Measurements from ENCODE around the gene TGFBR3.

TGFBR3 gene

DNA sequence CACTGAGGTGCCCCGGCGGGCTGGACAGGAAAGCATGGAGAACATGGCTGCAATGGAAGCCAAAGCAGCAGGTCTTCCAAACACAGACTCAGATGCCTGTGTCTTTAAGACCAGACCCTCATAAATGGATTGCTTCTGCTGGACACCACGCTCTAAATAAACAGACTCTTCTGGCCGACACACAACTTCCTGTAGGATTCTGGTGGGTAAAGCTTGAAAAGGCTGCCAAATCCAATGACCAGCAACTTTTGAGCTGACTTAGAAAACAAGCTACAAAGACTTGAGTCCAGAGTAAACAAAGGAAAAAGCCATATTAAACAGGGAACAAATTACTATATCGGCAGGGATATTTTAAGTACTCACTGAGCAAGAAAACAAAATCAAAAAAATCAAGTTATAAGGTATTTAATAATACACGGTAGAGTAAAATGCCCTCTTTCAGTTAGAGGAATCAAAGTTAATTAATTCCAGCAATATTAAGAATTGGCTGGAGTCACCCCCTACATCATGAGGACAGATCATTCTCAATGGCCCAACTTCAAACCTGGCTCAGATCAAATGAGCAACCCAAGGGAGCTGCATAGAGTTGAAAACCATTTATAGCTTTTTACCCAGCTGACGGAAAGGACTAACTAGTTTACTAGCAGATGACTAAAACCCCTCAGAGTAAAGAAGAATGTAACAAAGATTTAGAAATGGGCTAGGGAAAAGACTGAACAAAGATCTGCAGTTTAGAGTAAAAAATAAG is 102.4 kb downstream of the TGFBR3 start:
- DNase-seq (ENCODE audit: low read depth in 2 of 3, low spot score in 1 of 3) = no peak

DNA sequence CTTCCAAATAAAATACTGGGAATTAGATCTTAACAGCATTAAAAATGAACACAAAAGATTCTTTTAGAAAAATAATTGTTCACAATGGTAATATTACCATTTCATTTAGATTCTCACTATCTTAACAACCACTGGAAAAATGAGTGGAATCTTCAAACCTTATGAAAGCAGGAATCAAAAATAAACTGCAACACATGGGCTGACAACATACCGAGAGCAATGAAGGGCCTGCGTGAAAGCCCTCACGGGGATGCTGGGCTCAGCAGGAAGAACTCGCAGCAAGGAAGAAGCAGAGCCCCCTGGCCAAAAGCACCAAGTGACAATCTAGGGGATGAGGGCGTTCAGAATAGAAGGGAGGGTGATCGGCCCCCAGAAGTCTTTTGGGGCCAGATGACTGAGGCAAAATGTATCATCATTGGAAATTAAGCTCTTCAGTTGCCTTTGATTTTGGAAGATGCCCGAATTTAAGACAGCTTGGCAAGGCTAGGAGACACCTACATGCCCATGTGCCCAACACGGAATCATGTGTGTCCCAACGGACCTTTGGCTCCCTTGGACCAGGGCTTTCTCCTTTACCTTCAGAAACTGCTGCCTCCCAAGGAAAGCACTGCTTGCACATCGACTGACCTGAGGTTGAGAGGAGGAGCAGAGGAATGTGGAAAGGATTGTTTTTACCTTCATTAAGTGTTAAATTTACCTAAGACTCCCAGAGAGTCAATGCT is 103.9 kb downstream of the TGFBR3 start:
- no peak for DNase-seq (ENCODE audit: low read depth in 2 of 3, low spot score in 1 of 3)

DNA sequence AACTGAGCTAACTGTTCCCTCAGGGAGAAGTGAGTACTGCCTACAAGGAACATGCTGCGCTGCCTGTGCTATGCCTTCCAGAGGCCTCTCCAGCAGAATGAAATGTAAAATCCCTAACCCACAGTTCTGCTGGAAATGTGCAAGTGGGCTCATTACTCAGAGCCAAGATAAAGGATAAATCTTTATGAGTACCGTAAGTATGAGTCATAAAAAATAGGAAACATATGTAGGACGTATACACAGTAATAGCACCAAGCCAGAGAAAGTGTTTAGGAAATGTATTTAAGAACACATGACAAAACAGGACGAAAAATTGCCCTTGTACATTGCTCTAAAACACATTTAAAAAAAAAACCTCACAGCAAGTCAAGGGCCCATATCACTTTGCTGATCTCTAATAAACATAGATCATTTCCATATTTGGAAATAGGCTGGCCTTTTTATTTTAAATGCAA is 104.6 kb downstream of the TGFBR3 start:
- no peak for DNase-seq (ENCODE audit: low read depth in 2 of 3, low spot score in 1 of 3)

DNA sequence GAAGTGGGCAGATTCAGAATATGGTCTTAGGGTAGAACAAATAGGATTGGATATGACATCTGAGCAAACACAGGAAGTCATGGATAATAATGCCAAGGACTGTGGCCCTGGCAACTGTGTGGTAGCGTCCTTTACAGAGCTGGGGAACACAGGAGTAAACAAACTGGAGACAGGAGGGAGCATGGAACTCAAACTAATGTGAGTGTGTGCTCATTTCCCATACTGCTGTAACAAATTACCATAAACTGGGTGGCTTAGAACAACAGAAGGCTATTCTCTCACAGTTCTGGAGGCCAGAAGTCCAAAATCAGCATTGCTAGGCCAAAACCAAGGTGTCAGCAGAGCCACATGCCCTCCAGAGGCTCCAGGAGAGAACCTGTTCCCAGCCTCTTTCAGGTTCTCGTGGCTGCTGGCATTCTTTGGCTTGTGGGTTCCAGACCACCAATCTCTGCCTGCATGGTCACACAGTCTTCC is 106.4 kb downstream of the TGFBR3 start:
- DNase-seq (ENCODE audit: low read depth in 2 of 3, low spot score in 1 of 3) = no peak

DNA sequence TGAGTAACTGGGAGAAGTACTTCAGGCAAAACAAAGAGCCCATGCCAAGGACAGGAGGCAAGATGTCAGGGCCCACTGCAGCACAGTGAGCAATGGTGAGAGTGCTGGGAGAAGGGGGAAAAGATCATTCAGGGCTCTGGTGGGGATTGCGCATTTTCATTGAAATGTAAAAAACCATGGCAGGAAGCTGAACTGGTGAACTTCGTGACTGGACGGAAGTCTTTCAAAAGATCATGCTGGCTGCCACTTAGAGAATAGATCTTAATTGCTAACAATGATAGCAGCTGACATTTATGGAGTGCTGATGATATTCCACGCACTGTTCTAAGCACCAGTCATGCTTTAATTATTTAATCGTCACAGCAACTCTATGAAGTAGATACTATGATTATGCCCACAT is 107.0 kb downstream of the TGFBR3 start:
- no peak for DNase-seq (ENCODE audit: low read depth in 2 of 3, low spot score in 1 of 3)

DNA sequence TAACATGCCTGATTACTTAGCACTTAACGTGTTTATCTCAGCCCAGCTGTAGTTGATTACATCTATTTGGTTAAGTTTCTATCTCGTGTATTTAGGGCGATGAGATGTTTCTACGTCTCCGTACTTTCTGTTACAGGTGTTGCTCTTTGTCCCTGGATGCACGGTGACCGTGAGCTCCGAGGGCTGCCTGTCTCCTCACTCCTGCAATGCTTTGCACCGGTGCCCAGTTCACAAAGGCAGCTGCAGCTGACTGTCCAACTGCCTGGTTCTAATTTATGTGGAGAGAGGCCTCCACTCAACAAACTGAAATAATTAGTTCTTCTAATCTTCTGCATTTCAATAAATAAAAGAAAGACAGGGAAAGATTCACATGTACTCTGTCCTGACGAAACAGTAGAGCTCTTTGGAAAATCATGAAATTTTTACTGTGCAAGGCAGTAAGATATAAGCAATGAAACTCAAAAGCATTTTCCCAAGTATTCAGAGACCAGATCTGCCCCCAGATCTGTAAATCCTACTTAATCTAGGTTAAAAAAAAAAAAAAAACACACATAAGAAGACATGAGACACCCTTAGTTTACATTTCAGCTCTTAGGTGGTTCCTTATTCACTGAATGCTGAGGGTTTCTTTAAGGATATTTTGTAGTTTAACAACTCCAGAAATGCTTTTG is 108.2 kb downstream of the TGFBR3 start:
- no peak for DNase-seq (ENCODE audit: low read depth in 2 of 3, low spot score in 1 of 3)

DNA sequence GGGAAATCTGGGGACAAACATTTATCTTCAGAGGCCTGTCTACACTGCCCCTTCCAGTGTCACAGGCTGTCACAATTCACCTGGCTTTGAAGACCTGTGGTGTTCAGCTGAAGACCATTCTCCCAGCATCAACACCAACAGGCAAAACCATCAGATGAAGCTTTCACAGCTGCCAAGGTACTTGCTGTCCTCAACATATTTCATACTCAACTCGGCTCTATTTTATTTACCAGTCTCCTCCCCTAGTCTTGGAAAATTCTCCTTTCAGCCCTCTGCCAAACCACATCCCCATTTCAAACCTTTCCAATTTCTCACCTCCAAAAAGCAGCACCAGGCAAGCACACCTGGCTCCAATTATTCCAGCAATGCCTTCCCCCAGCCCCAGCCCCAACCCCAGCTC is 108.8 kb downstream of the TGFBR3 start:
- DNase-seq (ENCODE audit: low read depth in 2 of 3, low spot score in 1 of 3) = no peak

DNA sequence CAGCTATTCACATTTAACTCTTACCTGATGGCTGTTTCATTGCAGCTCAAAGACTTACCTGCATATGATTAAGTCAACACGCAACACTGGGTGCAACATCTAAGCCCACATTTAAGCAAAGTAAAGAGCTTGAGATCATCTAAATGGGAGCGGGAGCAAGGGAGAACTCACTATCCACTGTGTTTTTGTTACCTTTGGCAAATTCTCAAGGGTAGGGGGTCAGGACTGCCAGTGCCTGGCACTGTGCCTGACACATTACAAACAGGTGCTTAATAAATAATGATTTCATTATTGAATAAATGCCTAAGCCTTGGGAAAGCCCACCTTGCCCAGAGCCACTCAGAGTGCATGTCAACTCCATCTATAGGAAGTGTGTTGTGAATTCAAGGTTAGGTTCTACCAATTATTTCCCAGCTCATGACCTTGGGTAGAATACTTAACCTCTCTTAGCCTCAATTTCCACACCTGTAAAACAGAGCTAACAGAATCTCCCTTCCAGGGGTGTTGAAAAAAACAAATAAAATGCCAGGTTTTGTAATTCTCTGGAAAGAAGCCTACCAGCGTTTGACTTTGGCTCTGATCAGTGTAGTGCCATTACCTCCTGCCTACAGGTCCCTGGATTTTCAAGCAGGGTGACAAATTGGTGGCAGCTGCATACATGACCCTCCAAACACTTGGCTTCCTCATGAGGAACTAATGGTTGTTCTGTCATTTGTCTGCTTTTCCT is 109.7 kb downstream of the TGFBR3 start:
- no peak for DNase-seq (ENCODE audit: low read depth in 2 of 3, low spot score in 1 of 3)

DNA sequence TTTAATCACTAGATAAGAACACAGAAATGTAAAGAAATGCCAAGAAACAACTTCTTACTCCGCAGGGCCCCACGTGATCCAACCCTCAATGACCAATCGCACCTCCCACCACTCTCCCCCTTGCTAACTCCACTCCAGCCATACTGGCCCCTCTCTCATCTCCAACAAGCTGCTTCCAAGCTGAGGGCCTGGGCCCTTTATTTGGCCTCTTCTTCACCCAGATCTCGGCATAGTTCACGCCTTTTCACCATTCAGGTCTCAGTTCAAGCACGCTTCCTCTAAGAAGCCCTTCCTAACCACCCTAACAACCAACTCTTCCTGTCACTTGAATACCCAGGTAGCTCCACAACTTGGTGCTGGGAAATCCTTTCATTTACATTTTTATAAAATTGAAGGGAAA is 110.7 kb downstream of the TGFBR3 start:
- DNase-seq (ENCODE audit: low read depth in 2 of 3, low spot score in 1 of 3) = no peak

DNA sequence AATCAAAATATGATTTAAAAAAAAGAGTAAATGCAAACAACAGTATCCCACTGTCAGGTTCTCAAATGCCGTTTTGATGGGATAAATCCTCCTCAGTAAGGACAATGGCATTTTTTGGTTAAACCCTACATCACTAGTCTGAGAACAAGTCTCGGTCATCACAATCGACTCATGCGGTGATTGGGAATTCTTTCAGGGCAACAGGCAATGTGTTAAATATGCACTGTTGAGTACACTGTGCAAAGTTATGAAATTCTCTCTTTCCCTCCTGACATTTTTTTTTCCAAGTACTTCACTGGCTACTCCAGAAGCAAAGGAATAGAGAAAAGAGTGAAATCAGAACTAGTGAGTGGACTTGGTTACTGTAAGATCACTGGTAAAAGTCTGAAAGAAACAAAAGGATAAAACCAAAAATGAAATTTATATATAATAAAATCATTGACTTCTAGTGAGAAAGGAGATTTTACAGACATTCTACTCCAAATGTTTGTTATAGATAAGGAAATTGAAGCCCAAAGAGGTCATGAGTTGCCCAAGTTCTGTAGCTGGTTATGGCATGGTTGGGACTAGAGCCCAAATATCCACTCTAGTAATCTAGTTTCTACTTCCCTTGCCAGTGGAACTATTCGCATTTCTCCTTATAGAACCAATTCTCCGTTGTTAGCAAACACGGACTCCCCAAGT is 111.3 kb downstream of the TGFBR3 start:
- no peak for DNase-seq (ENCODE audit: low read depth in 2 of 3, low spot score in 1 of 3)

DNA sequence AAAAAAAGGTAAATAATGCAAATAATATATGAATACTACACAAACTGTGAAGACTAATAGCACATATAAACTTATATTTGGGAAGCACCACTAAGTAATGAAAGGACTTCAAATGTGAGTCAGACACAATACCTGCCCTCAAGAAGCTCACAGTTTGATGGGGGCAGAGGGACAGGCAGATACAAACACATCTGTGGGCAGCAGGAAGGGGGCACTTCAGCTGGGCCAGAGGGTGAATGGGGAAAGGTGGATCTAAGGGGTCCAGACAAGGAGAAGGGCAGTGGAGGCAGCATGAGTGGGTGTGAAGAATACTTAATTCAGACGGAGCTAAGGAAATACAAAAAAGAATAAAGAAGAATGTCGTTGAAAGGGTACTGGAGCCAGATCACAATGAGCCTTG is 114.2 kb downstream of the TGFBR3 start:
- DNase-seq (ENCODE audit: low read depth in 2 of 3, low spot score in 1 of 3) = no peak

DNA sequence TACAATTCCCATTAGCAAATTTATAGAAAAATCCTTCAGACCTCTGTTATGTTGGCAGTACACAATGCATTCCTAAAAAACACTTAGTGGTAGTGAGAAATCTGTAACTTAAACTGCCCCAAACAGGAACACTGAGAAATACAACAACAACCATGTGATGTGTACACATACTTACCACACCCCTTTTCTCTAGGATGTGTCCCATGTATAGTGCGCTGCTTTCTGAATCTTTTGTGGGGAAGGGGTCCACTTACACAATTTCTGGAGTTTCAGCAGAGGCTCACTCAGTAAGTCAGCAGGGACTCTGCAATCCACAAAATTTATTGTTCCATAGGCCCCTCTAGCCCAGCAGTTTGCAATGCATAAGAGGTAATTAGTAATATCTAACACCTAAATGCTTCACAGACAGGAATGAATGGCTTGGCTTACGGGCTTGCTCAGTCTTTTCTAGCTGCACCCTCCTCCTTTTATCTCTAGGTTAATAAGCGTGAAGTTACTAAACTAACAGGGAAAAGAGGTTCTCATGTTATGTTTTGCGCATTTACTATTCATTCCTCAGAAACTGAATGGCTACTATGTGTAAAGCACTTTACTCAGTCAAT is 115.2 kb downstream of the TGFBR3 start:
- no peak for DNase-seq (ENCODE audit: low read depth in 2 of 3, low spot score in 1 of 3)

DNA sequence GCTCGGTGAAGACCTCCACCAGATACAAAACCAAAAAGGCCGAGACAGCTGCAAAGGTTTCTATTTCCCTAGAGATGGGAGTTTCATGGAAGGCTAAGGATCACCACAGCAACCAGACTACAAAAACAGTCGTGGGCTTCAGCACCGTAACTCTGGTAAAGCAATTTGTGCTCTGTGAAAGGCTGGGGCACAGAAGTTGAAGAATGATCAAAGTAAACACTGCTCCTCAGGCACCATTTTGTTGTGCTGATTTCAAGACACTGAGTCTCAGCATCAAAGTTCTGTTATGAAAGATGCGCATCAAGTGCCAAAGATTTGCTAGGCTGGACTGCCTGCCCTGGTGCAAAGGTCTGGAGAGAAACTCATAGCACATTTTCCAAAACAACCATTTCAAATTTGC is 116.2 kb downstream of the TGFBR3 start:
- no peak for DNase-seq (ENCODE audit: low read depth in 2 of 3, low spot score in 1 of 3)

DNA sequence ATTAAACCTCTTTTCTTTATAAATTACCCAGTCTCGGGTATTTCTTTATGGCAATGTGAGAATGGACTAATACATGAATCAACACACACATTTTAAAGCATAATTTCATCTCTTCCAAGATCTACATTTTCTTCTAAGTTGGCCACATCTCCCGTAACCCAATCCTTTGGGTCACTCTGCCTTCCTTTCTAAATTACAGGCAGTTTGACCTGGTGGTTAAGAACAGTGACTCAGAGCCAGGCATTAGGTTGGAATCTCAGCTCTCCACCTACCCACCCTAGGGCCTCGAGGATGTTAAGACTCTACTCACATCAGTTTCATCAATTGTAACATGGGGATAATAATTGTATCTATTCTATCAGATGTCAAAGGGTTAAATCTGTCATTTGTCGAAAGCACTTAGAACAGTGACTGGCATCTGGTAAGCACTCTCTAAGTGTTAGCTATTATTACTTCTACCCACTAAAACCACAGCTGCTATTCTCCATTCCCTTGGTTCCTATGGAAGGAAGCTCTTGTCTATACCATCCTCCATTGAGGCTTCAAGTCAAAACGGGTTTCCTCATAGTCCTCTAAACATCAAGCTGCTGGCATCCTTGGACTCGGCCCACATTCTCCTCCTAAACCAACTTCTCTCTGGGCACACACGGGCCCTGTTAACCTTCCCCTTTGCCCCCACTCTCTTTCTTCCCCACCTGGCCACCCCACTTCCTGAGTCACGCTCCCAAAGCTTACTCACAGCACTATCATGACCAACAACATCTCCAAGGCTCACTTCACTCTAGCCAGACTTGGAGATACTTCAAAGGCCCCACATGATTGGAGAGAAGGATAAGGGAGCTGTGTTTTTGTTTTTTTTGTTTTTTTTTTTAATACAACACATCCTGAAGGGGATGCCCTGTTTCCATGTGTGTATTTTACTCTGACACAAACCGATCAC is 116.9 kb downstream of the TGFBR3 start:
- DNase-seq (ENCODE audit: low read depth in 2 of 3, low spot score in 1 of 3) = no peak

DNA sequence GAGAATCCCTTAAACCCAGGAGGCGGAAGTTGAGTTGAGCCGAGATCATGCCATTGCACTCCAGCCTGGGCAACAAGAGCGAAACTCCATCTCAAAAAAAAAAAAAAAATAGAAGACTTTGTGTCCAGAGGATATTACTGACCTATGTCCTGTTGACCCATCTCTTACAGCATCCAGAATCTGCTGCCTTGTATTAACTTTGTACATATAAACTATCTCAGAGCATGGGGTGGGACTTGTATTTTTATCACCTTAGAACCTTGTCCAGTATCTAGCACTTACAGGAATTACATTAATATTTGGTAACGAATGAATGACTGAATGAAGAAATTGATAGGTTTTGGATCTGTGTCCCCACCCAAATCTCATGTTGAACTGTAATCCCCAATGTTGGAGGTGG is 117.8 kb downstream of the TGFBR3 start:
- no peak for DNase-seq (ENCODE audit: low read depth in 2 of 3, low spot score in 1 of 3)

DNA sequence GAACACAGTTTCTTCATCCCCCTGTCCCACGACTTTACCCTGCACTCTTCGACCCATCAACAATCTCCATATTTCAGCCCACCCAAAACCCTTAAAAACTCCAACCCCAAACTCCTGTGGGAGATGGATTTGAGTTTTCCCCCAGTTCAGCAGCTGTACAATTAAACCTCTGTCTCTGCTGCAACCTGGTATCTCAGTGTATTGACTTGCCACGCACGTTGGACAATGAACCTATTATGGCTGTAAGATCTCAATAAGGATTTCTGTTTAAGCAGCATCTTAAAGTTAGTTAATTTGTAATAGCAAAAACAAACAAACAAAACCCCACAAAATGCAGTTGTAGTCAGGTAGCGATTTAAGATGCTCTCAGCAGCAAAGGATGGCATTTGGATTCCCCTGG is 119.1 kb downstream of the TGFBR3 start:
- no peak for DNase-seq (ENCODE audit: low read depth in 2 of 3, low spot score in 1 of 3)

DNA sequence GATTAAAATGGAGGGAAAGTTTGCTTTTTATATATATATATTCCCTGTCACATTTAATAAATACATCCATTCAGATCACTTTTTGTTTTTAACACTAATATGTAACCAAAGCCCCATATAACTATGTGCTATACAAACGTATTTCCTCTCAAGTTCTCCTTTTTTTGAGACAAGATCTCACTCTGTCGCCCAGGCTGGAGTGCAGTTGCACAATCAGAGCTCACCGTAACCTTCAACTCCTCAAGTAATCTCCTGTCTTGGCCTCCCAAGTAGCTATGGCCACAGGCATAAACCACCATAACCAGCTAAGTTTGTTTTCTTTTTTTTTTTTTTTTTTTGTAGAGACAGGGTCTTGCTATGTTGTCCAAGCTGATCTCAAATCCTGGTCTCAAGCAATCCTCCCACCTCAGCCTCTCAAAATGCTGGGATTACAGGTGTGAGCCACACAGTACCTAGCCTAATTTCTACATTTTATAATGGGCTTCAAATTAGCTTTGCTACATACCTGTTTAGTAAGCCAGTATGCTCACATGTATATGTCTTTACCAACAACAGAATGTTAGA is 120.0 kb downstream of the TGFBR3 start:
- DNase-seq (ENCODE audit: low read depth in 2 of 3, low spot score in 1 of 3) = no peak

DNA sequence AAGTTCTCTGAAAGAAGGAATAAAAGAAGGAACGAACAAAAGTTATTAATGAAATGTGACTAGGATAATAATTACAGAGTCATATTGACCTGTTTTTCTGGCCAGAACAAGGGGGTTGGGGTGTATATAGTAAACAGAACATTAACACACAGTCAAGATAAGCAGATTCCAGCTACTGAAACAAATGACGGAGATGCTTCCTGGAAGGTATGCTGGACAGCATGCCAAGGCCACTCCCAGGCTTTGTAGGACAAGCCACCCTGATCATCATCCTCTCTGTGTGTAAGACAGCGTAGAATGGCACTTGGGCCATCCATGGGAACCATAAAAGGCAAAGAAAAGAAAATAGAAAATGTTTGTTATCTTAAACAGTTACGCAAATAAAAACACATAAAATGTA is 120.7 kb downstream of the TGFBR3 start:
- no peak for DNase-seq (ENCODE audit: low read depth in 2 of 3, low spot score in 1 of 3)

Data from stimulated activated CD4-positive, alpha-beta T cell treated with anti-CD3 and anti-CD28 coated beads, Interleukin-12 subunit alpha, Interleukin-12 subunit beta, amount 100 ng/mL, for 48 hours (primary cell).